Measurements from ENCODE around the gene MSANTD7.
"Not testable (repeated sequence)": the region's sequence is repeated elsewhere in the genome, so short reads cannot be mapped to it uniquely, and the experiment has no call there.

Gene MSANTD7

GRCh38 chr10:14838582-14839304 is 637 bp downstream of the MSANTD7 start:
- no peak for DNase-seq

- DNase-seq = peak in 1 of 2 experiments; percentile 25
Measured at GRCh38 chr10:14839305-14839695, 1.2 kb downstream of the MSANTD7 start.

- DNase-seq = no peak
Measured at GRCh38 chr10:14840178-14840577, 2.1 kb downstream of the MSANTD7 start.

- DNase-seq = no peak
Measured at GRCh38 chr10:14843327-14843988, 5.4 kb downstream of the MSANTD7 start.

GRCh38 chr10:14844948-14845347 is 6.8 kb downstream of the MSANTD7 start:
- DNase-seq = no peak

GRCh38 chr10:14852236-14852635 is 14.1 kb downstream of the MSANTD7 start:
- DNase-seq = no peak

- no peak for DNase-seq
Measured at GRCh38 chr10:14855453-14855852, 17.3 kb downstream of the MSANTD7 start.

GRCh38 chr10:14858338-14858960 is 20.3 kb downstream of the MSANTD7 start:
- no peak for DNase-seq

GRCh38 chr10:14859043-14859442 is 20.9 kb downstream of the MSANTD7 start:
- DNase-seq = no peak

GRCh38 chr10:14859775-14860174 is 21.7 kb downstream of the MSANTD7 start:
- no peak for DNase-seq

GRCh38 chr10:14860791-14861190 is 22.7 kb downstream of the MSANTD7 start:
- no peak for DNase-seq

- not testable (repeated sequence) for DNase-seq
Measured at GRCh38 chr10:14864466-14864865, 26.4 kb downstream of the MSANTD7 start.

GRCh38 chr10:14864871-14865270 is 26.8 kb downstream of the MSANTD7 start:
- not testable (repeated sequence) for DNase-seq

GRCh38 chr10:14873090-14873760 is 35.1 kb downstream of the MSANTD7 start:
- DNase-seq = no peak

GRCh38 chr10:14875941-14876340 is 37.8 kb downstream of the MSANTD7 start:
- no peak for DNase-seq

- no peak for DNase-seq
Measured at GRCh38 chr10:14876764-14877163, 38.7 kb downstream of the MSANTD7 start.

GRCh38 chr10:14878266-14879123 is 40.4 kb downstream of the MSANTD7 start, which contains the start of gene SUV39H2:
TSS of gene SUV39H2 (plus strand) at chr10:14878866. CDS start at chr10:14878889, 23 bp downstream.
- DNase-seq = peak; percentile 92 to 96

- peak; percentile 27 to 43 for DNase-seq
Measured at GRCh38 chr10:14879124-14879927, 41.2 kb downstream of the MSANTD7 start.

GRCh38 chr10:14879928-14880193 is 41.8 kb downstream of the MSANTD7 start:
- peak; percentile 44 to 58 for DNase-seq

GRCh38 chr10:14880229-14880628 is 42.1 kb downstream of the MSANTD7 start:
- DNase-seq = peak in 1 of 2 experiments; percentile 58

- DNase-seq = peak in 1 of 2 experiments; percentile 27
Measured at GRCh38 chr10:14884082-14884481, 46.0 kb downstream of the MSANTD7 start.

Measured in Kasumi-1 (cell line).